T-cell (primary cell): ENCODE results near the gene RNF150. TPM values are rescaled to one million over a fixed set of nuclear protein-coding genes. Genes with fewer than 3 reads are reported as not detected.

Experiments
- ATAC-seq, 4 experiments: fragments of 200-7000 bp in 3 of 4; fragments of 150-1000 bp in 1 of 4; cut with Tn5 transposase; replicated peaks in 1 of 4; 1 replicate in 3 of 4; 2 replicates in 1 of 4; pipeline ENCODE4 v1.10.0; 2021; ENCODE audit warnings: moderate library complexity in 3 of 4, mild to moderate bottlenecking in 2 of 4, moderate number of reproducible peaks in 1 of 4
- CTCF ChIA-PET, 2 donors: fragments of 300-600 bp; sonication (Branson Sonifier 250); formaldehyde crosslinking; loops; one replicate each; lab custom pipeline; 2022; ENCODE audit warnings: antibody characterized with exemption in 2 of 2; lab: Charles Lee
- POLR2A ChIA-PET, 2 donors: fragments of 300-600 bp; sonication (Branson Sonifier 250); formaldehyde crosslinking; loops; one replicate each; lab custom pipeline; 2022; ENCODE audit warnings: antibody characterized with exemption in 2 of 2; lab: Charles Lee
- DNase-seq, 35 experiments: peaks; one replicate each; pipeline versions ENCODE4 v3.0.0 to v3.0.0-alpha.2; 2013 to 2023
- H3K27ac ChIP-seq: one replicate; pipeline ENCODE4 v1.5.1; 2013; ENCODE audit warnings: low read length
- H3K27me3 ChIP-seq, 2 experiments: replicated peaks in 1 of 2; 1 replicate in 1 of 2; 2 replicates in 1 of 2; pipeline versions ENCODE4 v1.6.1 to v1.7.0; 2013; ENCODE audit warnings: low read length in 1 of 2, mixed read lengths in 1 of 2; ENCODE audit not compliant: control insufficient read depth in 2 of 2, insufficient read depth in 2 of 2; ENCODE audit errors: extremely low read depth in 1 of 2
- H3K36me3 ChIP-seq, 2 donors: 1 replicate in 1 of 2; 2 replicates in 1 of 2; pipeline versions ENCODE4 v1.6.1 to v1.7.0; 2013; ENCODE audit warnings: low read length in 1 of 2; ENCODE audit not compliant: control insufficient read depth in 2 of 2, insufficient read depth in 1 of 2; ENCODE audit errors: extremely low read depth in 1 of 2
- H3K4me1 ChIP-seq, 2 experiments: 1 replicate in 1 of 2; 2 replicates in 1 of 2; pipeline versions ENCODE4 v1.6.1 to v1.7.0; 2013; ENCODE audit warnings: low read length in 2 of 2, mixed read lengths in 1 of 2; ENCODE audit not compliant: insufficient read depth in 2 of 2, control insufficient read depth in 1 of 2; ENCODE audit errors: extremely low read depth in 1 of 2
- H3K4me3 ChIP-seq, 2 donors: 1 replicate in 1 of 2; 2 replicates in 1 of 2; pipeline versions ENCODE4 v1.5.1 to v1.7.0; 2013; ENCODE audit warnings: mild to moderate bottlenecking in 2 of 2, low read length in 1 of 2, moderate library complexity in 1 of 2; ENCODE audit not compliant: control insufficient read depth in 1 of 2; ENCODE audit errors: extremely low read depth in 1 of 2
- H3K9me3 ChIP-seq: 2 replicates; pipeline ENCODE4 v1.7.0; 2013
- H3K27ac Mint-ChIP-seq, 2 donors: one replicate each; pipeline ENCODE4 v1.8.0; 2020 to 2021; ENCODE audit warnings: mild to moderate bottlenecking in 2 of 2, mixed read lengths in 2 of 2
- H3K27me3 Mint-ChIP-seq, 2 donors: one replicate each; pipeline ENCODE4 v1.8.0; 2021 to 2022; ENCODE audit warnings: mixed read lengths in 2 of 2
- H3K36me3 Mint-ChIP-seq: one replicate; pipeline ENCODE4 v1.8.0; 2021; ENCODE audit warnings: mixed read lengths
- H3K4me1 Mint-ChIP-seq, 3 donors: one replicate each; pipeline ENCODE4 v1.8.0; 2020 to 2022; ENCODE audit warnings: mixed read lengths in 3 of 3, mild to moderate bottlenecking in 1 of 3
- H3K4me3 Mint-ChIP-seq, 3 donors: one replicate each; pipeline ENCODE4 v1.8.0; 2020 to 2022; ENCODE audit warnings: mild to moderate bottlenecking in 3 of 3, mixed read lengths in 3 of 3, moderate library complexity in 3 of 3
- H3K9me3 Mint-ChIP-seq, 3 donors: one replicate each; pipeline ENCODE4 v1.8.0; 2020 to 2022; ENCODE audit warnings: mixed read lengths in 3 of 3
- WGBS: methylation state at CpG from one replicate; pipeline ENCODE4 v1.1.5; 2013; ENCODE audit warnings: missing lambda C conversion rate; ENCODE audit not compliant: insufficient coverage; 5-methylcytosine and 5-hydroxymethylcytosine counted together
- total RNA-seq, 35 experiments: library from RNA in 6 of 35; stranded (reverse) in 6 of 35; fragments of 120-200 nt in 1 of 35; gene quantifications; one replicate each; pipeline versions ENCODE4 v1.2.1 to v1.2.4 and lab custom pipeline; 2013 to 2026

The RNF150 gene
- total RNA-seq, 5 donors from 2014 or later (not counting 1 experiment from before 2014, with no cell fraction given), result 0.09 to 0.35 (median 0.30) TPM; not detected in 2

DNA sequence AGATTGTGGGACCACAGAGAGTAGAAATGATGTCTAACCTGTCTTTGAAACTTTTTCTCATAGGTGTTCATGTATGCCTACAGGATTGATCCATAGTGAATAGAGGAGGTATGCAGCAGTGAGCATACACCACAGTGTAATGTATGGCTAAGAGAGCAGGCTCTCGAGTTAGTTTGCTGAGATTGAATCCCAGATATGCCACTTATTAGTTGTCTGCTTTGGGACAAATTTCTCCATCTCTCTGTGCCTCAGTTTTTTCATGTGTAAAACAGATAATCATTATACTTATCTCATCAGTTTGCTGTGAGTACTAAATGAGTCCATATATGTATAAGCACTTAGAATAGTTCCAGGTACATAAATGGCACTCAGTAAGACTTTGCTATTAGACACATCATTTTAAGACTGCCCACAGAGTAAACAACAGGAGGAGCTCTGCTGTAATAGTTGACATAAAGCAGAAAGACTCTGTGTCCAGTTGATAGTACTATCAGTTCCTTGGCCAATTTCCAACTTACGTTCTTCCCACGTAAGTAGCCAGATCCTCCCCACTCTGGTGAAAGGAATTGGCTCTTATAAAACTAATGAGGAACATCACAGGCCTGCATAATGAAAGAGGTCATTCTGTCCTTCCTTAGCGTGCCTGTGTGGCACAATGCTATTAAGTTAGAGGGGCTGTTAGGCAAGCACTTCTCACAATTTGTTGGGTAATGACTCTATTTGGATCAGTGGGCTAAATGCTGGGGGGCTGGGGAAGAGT, 20.7 kb upstream of the RNF150 start:
- no peaks in the 10 kb centered on the region for H3K9me3 Mint-ChIP-seq
- Histone ChIP-seq H3K27ac (no peak overlapping the region), H3K27me3 (no peaks in the 10 kb centered on the region), H3K36me3 (no peaks in the 10 kb centered on the region), H3K9me3 (no peaks in the 10 kb centered on the region), H3K4me3 (no peak overlapping the region), H3K4me1 (no peaks in the 10 kb centered on the region)
- ChIA-PET CTCF (no interaction called here), POLR2A (no interaction called here)
- H3K4me3 Mint-ChIP-seq, result no peak overlapping the region
- no peak overlapping the region for H3K27ac Mint-ChIP-seq
- no peaks in the 10 kb centered on the region for H3K36me3 Mint-ChIP-seq
- H3K27me3 Mint-ChIP-seq, result peaks cover 10 to 13% of the 10 kb centered on the region in 2 donors
- no peak for DNase-seq
- 100% methylated on average over 3 of the region's 4 CpGs for WGBS
- no peaks in the 10 kb centered on the region for H3K4me1 Mint-ChIP-seq
- no peak for ATAC-seq

GRCh38 chr4:141144207-141144606, 10.9 kb upstream of the RNF150 start:
- Histone ChIP-seq H3K4me1 (no peaks in the 10 kb centered on the region), H3K27me3 (peaks cover 0 to 5% of the 10 kb centered on the region in 2 experiments), H3K9me3 (no peaks in the 10 kb centered on the region), H3K36me3 (no peaks in the 10 kb centered on the region), H3K27ac (no peak overlapping the region), H3K4me3 (no peak overlapping the region)
- WGBS, result 43% methylated on average over 1 of the region's 2 CpGs
- ChIA-PET POLR2A (no interaction called here), CTCF (no interaction called here)
- peaks cover 0 to 3% (median 0%) of the 10 kb centered on the region in 3 donors for H3K9me3 Mint-ChIP-seq
- H3K4me3 Mint-ChIP-seq, result no peak overlapping the region
- no peak for DNase-seq
- H3K27me3 Mint-ChIP-seq, result peaks cover 0 to 4% of the 10 kb centered on the region in 2 donors
- no peak for ATAC-seq
- no peak overlapping the region for H3K27ac Mint-ChIP-seq
- no peaks in the 10 kb centered on the region for H3K36me3 Mint-ChIP-seq
- H3K4me1 Mint-ChIP-seq, result no peaks in the 10 kb centered on the region

DNA sequence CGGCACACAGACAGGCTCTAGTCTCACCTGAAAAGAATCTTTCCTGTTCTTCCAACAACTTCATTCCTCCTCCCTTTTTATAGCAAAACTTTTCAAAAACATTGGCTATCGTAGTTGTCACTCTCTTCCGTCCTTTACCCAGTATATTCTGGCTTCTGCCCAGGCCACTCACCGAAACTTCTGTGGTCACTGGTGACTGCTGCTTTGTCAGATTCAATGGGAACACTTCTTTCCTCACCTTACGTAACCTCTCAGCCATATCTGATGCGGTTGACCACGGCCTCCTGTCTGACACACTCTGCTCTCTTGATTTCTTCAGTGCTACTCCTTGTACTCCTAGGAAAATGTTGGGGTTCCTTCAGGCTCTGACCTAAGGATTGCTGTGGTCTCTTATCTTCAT, 9.2 kb upstream of the RNF150 start:
- WGBS, result 36% methylated on average over 6 of the region's 7 CpGs
- Mint-ChIP-seq H3K36me3 (no peaks in the 10 kb centered on the region), H3K27me3 (peaks cover 1 to 5% of the 10 kb centered on the region in 2 donors), H3K4me3 (no peak overlapping the region), H3K27ac (no peak overlapping the region), H3K4me1 (no peaks in the 10 kb centered on the region), H3K9me3 (no peaks in the 10 kb centered on the region)
- CTCF ChIA-PET, result no interaction called here
- H3K27me3 ChIP-seq, result peaks cover 0 to 5% of the 10 kb centered on the region in 2 experiments
- ATAC-seq (no peak), DNase-seq (no peak)
- POLR2A ChIA-PET, result no interaction called here
- no peak overlapping the region for H3K4me3 ChIP-seq
- no peak overlapping the region for H3K27ac ChIP-seq
- no peaks in the 10 kb centered on the region for H3K9me3 ChIP-seq
- H3K4me1 ChIP-seq, result no peaks in the 10 kb centered on the region
- H3K36me3 ChIP-seq, result no peaks in the 10 kb centered on the region

DNA sequence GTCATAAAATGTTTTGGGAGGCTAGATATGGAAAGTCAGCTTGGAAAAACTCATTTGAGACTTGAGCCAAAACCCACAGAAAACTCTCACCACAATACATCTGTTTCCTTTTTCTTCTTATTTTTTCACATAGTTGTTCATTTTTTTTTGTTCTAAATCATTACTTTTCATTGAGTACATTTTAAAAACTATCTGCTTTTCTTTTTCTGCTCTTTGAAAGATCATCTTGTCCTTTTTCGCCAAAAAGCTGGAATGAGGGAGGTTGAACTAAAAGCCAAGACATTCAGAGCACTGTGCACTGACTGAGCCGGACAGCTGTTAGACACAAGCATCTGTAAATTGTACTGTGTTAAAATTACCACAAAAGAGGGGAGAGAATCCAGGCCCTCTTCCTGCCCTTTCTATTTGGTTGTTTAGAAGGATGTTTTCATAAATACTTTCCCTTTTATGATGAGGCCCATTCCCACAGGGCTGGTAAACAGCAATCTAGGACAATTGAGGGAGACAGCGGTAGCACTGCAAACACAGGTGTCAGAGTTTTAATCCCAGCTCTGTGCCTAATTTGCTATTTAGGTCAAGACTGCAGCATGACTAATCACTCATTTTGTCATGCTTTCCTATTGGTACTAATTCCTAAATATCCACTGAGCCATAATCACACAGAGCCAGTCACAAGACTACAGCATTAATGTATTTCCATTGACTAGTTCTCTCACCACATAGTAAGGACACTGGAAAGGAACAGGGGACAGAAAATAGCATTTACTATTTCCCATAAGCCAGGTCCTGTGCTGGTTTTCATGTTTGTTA, 7.3 kb upstream of the RNF150 start:
- CTCF ChIA-PET, result no interaction called here
- H3K27ac Mint-ChIP-seq, result no peak overlapping the region
- no peaks in the 10 kb centered on the region for H3K36me3 Mint-ChIP-seq
- POLR2A ChIA-PET, result interaction anchor here in 1 of 2 donors (0.7 kb wide), 1 partner anchor 13 kb away, joined by 5 read pairs; no protein-coding TSS in a partner anchor
- no CpG with 5 or more reads among the region's 3 CpGs for WGBS
- peaks cover 18 to 19% of the 10 kb centered on the region in 2 donors for H3K27me3 Mint-ChIP-seq
- H3K4me1 Mint-ChIP-seq, result no peaks in the 10 kb centered on the region
- no peak overlapping the region for H3K27ac ChIP-seq
- no peaks in the 10 kb centered on the region for H3K9me3 Mint-ChIP-seq
- H3K4me3 ChIP-seq, result no peak overlapping the region
- no peak overlapping the region for H3K4me3 Mint-ChIP-seq
- no peaks in the 10 kb centered on the region for H3K9me3 ChIP-seq
- H3K27me3 ChIP-seq, result peaks cover 0 to 5% of the 10 kb centered on the region in 2 experiments
- no peaks in the 10 kb centered on the region for H3K36me3 ChIP-seq
- ATAC-seq, result no peak
- no peaks in the 10 kb centered on the region for H3K4me1 ChIP-seq
- no peak for DNase-seq

GRCh38 chr4:141133999-141134995, 1.0 kb upstream of the RNF150 start:
- no peaks in the 10 kb centered on the region for H3K36me3 Mint-ChIP-seq
- ATAC-seq, result no peak
- CTCF ChIA-PET, result no interaction called here
- H3K9me3 ChIP-seq, result no peaks in the 10 kb centered on the region
- no peak overlapping the region for H3K4me3 ChIP-seq
- peaks cover 12 to 18% (median 17%) of the 10 kb centered on the region in 3 donors for H3K4me1 Mint-ChIP-seq
- no peaks in the 10 kb centered on the region for H3K9me3 Mint-ChIP-seq
- H3K27me3 Mint-ChIP-seq, result peaks cover 61% of the 10 kb centered on the region in 2 donors
- H3K27ac Mint-ChIP-seq, result no peak overlapping the region
- H3K4me1 ChIP-seq, result peaks cover 0 to 12% of the 10 kb centered on the region in 2 experiments
- no peaks in the 10 kb centered on the region for H3K36me3 ChIP-seq
- 50% methylated on average over 1 of the region's 11 CpGs for WGBS
- DNase-seq, result no peak
- H3K4me3 Mint-ChIP-seq, result peak overlapping the region; percentile 70 to 85 (median 74)
- no peak overlapping the region for H3K27ac ChIP-seq
- H3K27me3 ChIP-seq, result peaks cover 0 to 23% of the 10 kb centered on the region in 2 experiments
- POLR2A ChIA-PET, result no interaction called here
